ENCODE data around the gene SETD3.
A peak's percentile ranks its signal among the peaks of the same experiment; 100 is the strongest.

Gene SETD3

DNA sequence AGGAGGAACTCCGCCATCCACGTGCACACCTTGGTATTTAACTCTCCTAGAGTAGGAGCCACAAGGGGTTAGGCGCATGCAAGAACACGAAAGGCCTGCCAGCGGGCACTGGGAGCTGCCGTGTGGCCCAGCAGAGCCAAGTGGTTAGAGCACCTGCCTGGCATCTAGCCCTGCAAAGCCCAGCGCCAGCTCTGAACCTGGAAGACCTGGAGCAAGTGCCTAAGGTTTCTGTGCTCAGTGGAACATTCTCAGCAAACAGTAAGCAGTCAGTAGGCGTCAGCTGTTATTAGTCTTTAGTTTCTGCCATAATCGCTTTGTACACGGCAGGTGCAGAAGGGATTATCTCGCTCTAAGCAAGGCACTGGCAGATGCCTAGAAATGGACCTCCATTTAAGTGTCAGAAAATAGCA is 55.4 kb downstream of the SETD3 start:
- no peak overlapping the region for H3K4me3 ChIP-seq (replicated peaks in 1 of 2; ENCODE audit: low read depth in 2 of 2, low read length in 2 of 2)
- DNase-seq (ENCODE audit: low read depth in 2 of 2), result no peak
- no peak for TF ChIP-seq CTCF (IDR thresholded peaks at IDR 0.05; ENCODE audit: low read depth, low read length)

GRCh38 chr14:99424306-99424877 is 56.3 kb downstream of the SETD3 start:
- no peak for TF ChIP-seq CTCF (IDR thresholded peaks at IDR 0.05; ENCODE audit: low read depth, low read length)
- no peak for DNase-seq (ENCODE audit: low read depth in 2 of 2)

DNA sequence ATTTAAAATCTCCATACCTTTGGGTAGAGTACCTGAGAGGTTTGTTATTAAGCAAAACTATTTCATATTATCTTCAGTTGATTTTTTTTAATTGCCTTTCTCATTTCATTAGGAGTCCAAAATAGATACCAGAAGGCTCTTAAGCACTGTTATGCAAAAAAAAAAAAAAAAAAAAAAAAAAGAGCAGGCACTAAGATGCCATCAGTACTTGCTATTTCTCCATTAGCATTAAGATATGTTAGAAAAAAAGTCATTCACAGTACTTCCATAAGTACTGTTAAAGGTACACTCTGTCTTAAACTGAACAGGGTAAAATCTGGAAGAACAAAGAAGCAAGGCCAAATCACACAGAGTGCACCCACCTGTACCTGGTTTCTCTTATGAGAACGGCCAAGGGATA is 57.2 kb downstream of the SETD3 start:
- no peak for DNase-seq (ENCODE audit: low read depth in 2 of 2)
- H3K4me3 ChIP-seq (replicated peaks in 1 of 2; ENCODE audit: low read depth in 2 of 2, low read length in 2 of 2), result no peak overlapping the region
- no peak for TF ChIP-seq CTCF (IDR thresholded peaks at IDR 0.05; ENCODE audit: low read depth, low read length)

More at GRCh38 chr14:99424306-99424877, 56.3 kb downstream of the SETD3 start:
- no peak overlapping the region for H3K4me3 ChIP-seq (replicated peaks in 1 of 2; ENCODE audit: low read depth in 2 of 2, low read length in 2 of 2)

GRCh38 chr14:99422228-99423010 is 58.2 kb downstream of the SETD3 start:
- H3K4me3 ChIP-seq (replicated peaks in 1 of 2; ENCODE audit: low read depth in 2 of 2, low read length in 2 of 2), result no peak overlapping the region
- no peak for TF ChIP-seq CTCF (IDR thresholded peaks at IDR 0.05; ENCODE audit: low read depth, low read length)
- no peak for DNase-seq (ENCODE audit: low read depth in 2 of 2)

DNA sequence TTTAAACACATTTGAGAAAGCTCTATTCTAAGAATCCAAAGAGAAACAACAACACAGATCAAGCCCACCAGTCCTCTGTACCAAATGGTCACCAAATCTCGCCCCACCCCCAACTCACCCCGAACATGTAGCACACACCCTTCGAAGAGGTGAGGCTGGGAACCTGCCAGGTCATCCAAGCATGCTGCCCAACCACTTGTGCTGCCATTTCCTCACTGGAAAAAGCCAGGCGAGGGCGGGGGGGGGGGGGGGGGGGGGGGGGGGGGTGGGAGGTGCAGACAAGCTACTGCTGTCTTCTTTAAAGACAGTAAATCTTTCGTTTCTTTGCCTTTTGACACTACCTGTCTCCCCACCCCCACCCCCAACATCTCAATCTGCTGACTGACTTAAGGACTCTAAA is 59.9 kb downstream of the SETD3 start:
- no peak for TF ChIP-seq CTCF (IDR thresholded peaks at IDR 0.05; ENCODE audit: low read depth, low read length)
- DNase-seq (ENCODE audit: low read depth in 2 of 2), result peak in 1 of 2 donors; percentile 50
- H3K4me3 ChIP-seq (replicated peaks in 1 of 2; ENCODE audit: low read depth in 2 of 2, low read length in 2 of 2), result no peak overlapping the region

- no peak overlapping the region for H3K4me3 ChIP-seq (replicated peaks in 1 of 2; ENCODE audit: low read depth in 2 of 2, low read length in 2 of 2)
- DNase-seq (ENCODE audit: low read depth in 2 of 2), result no peak
- TF ChIP-seq CTCF (IDR thresholded peaks at IDR 0.05; ENCODE audit: low read depth, low read length), result no peak
These were observed 60.8 kb downstream of the SETD3 start for GRCh38 chr14:99419905-99420304.
